ENCODE measurements around the gene ZNF22. TPM values are rescaled to one million over a fixed set of nuclear protein-coding genes. Genes with fewer than 3 reads are reported as not detected.

Gene ZNF22
- total and polyA plus RNA-seq, 8 donors = 0.58 to 39.8 (median 15.9) TPM

- intact Hi-C loops (cut with DNase I; ENCODE audit: low total_unique reads) = no loop called here
- 30 to 49% (median 40%) methylated on average over 8 of the region's 8 CpGs for WGBS, 5 donors
- H3K9me3 ChIP-seq = no peaks in the 10 kb centered on the region
- H3K27me3 ChIP-seq = no peaks in the 10 kb centered on the region
- peak overlapping the region in 4 of 5 donors; percentile 87 to 96 (median 92) for H3K27ac ChIP-seq
- peaks cover 0 to 10% (median 3%) of the 10 kb centered on the region in 4 donors for H3K36me3 ChIP-seq
- peak in 1 of 2 donors; percentile 22 for DNase-seq
- H3K4me1 ChIP-seq = peaks cover 47 to 82% (median 65%) of the 10 kb centered on the region in 4 donors
- TF ChIP-seq POLR2A (IDR thresholded peaks at IDR 0.05) (no peak), EP300 (IDR thresholded peaks at IDR 0.05) (no peak), CTCF (IDR thresholded peaks at IDR 0.05) (no peak), POLR2AphosphoS5 (IDR thresholded peaks at IDR 0.05) (no peak)
- H3K4me3 ChIP-seq = peak overlapping the region; percentile 60 to 72 (median 72)
Measured at GRCh38 chr10:44960088-44960460, 40.6 kb upstream of the ZNF22 start.

GRCh38 chr10:44960482-44961229 is 40.1 kb upstream of the ZNF22 start:
- intact Hi-C loops (cut with DNase I; ENCODE audit: low total_unique reads) = no loop called here
- H3K27ac ChIP-seq = peak overlapping the region in 4 of 5 donors; percentile 87 to 96 (median 92)
- TF ChIP-seq POLR2A (IDR thresholded peaks at IDR 0.05) (no peak), CTCF (IDR thresholded peaks at IDR 0.05) (no peak), POLR2AphosphoS5 (IDR thresholded peaks at IDR 0.05) (no peak), EP300 (IDR thresholded peaks at IDR 0.05) (no peak)
- no peaks in the 10 kb centered on the region for H3K27me3 ChIP-seq
- peak overlapping the region; percentile 60 to 72 (median 72) for H3K4me3 ChIP-seq
- DNase-seq = peak in 1 of 2 donors; percentile 12
- peaks cover 0 to 7% (median 1%) of the 10 kb centered on the region in 4 donors for H3K36me3 ChIP-seq
- no peaks in the 10 kb centered on the region for H3K9me3 ChIP-seq
- peaks cover 47 to 88% (median 67%) of the 10 kb centered on the region in 4 donors for H3K4me1 ChIP-seq
- 66 to 72% (median 67%) methylated on average over 7 of the region's 7 CpGs for WGBS, 5 donors

- H3K9me3 ChIP-seq = no peaks in the 10 kb centered on the region
- 53 to 69% (median 61%) methylated on average over 4 of the region's 4 CpGs for WGBS, 5 donors
- TF ChIP-seq CTCF (IDR thresholded peaks at IDR 0.05) = no peak
- no peak for TF ChIP-seq POLR2AphosphoS5 (IDR thresholded peaks at IDR 0.05)
- TF ChIP-seq POLR2A (IDR thresholded peaks at IDR 0.05) = no peak
- TF ChIP-seq EP300 (IDR thresholded peaks at IDR 0.05) = no peak
- intact Hi-C loops (cut with DNase I; ENCODE audit: low total_unique reads) = no loop called here
- DNase-seq = no peak
- peak overlapping the region in 4 of 5 donors; percentile 32 to 93 (median 90) for H3K27ac ChIP-seq
- peaks cover 48 to 90% (median 70%) of the 10 kb centered on the region in 4 donors for H3K4me1 ChIP-seq
- peak overlapping the region; percentile 3 to 72 (median 66) for H3K4me3 ChIP-seq
- H3K27me3 ChIP-seq = no peaks in the 10 kb centered on the region
- peaks cover 0 to 4% (median 0%) of the 10 kb centered on the region in 4 donors for H3K36me3 ChIP-seq
Measured at GRCh38 chr10:44961230-44961571, 39.5 kb upstream of the ZNF22 start.

- H3K27ac ChIP-seq = peak overlapping the region in 4 of 5 donors; percentile 45 to 93 (median 80)
- H3K27me3 ChIP-seq = no peaks in the 10 kb centered on the region
- no peak for DNase-seq
- peak overlapping the region in 3 of 4 donors; percentile 32 to 72 (median 72) for H3K4me3 ChIP-seq
- no peaks in the 10 kb centered on the region for H3K9me3 ChIP-seq
- WGBS, 5 donors = 78 to 88% (median 86%) methylated on average over 9 to 11 of the region's 11 CpGs
- H3K36me3 ChIP-seq = no peaks in the 10 kb centered on the region
- peaks cover 53 to 92% (median 77%) of the 10 kb centered on the region in 4 donors for H3K4me1 ChIP-seq
- intact Hi-C loops (cut with DNase I; ENCODE audit: low total_unique reads) = no loop called here
- TF ChIP-seq POLR2AphosphoS5 (IDR thresholded peaks at IDR 0.05) (no peak), POLR2A (IDR thresholded peaks at IDR 0.05) (no peak), CTCF (IDR thresholded peaks at IDR 0.05) (no peak), EP300 (IDR thresholded peaks at IDR 0.05) (no peak)
Measured at GRCh38 chr10:44961931-44962750, 38.6 kb upstream of the ZNF22 start.

Data from stomach (tissue), 9 donors.